K562 (cell line): ENCODE results near the gene OVOL1.

Source experiments
- ATF3 ChIP-seq, 2 experiments: fragments of 450-650 bp in 1 of 2; sonication (generic) in 1 of 2; formaldehyde crosslinking in 1 of 2; IDR thresholded peaks in 1 of 2; conservative IDR thresholded peaks in 1 of 2; 2 replicates each; pipeline versions ENCODE4 v1.6.1 to v1.8.1; 2016 to 2023; ENCODE audit warnings: mild to moderate bottlenecking in 2 of 2, moderate library complexity in 2 of 2, inconsistent platforms in 1 of 2, missing genetic modification reagents in 1 of 2
- MBD2 ChIP-seq: sonication (generic); IDR thresholded peaks from 2 replicates; pipeline ENCODE4 v1.6.1; 2016; ENCODE audit warnings: low read depth, borderline replicate concordance
- PRPF4 ChIP-seq: fragments of 200-400 bp; formaldehyde crosslinking; IDR thresholded peaks from one replicate; pipeline ENCODE4 v1.6.1; 2017; ENCODE audit warnings: low read length, low read depth, mild to moderate bottlenecking; ENCODE audit not compliant: insufficient read depth, poor library complexity, severe bottlenecking
- RBM39 ChIP-seq: fragments of 200-400 bp; formaldehyde crosslinking; optimal IDR thresholded peaks from 2 replicates; pipeline ENCODE3; 2018; ENCODE audit warnings: low read depth, low read length
- RFX1 ChIP-seq: fragments of 450-650 bp; IDR thresholded peaks from 2 replicates; pipeline ENCODE4 v1.6.1; 2016; ENCODE audit warnings: mild to moderate bottlenecking, moderate library complexity
- RNF2 ChIP-seq: sonication (generic); IDR thresholded peaks from 2 replicates; pipeline ENCODE4 v1.6.1; 2016
- TF ChIP-seq, protein P1 (sequence below), 2 experiments: IDR thresholded peaks in 1 of 2; conservative IDR thresholded peaks in 1 of 2; 2 replicates each; pipeline ENCODE4 v1.6.1; 2016; ENCODE audit warnings: low read depth in 2 of 2, mild to moderate bottlenecking in 1 of 2, missing compliant biosample characterization in 1 of 2, missing genetic modification characterization in 1 of 2, moderate library complexity in 1 of 2

DNA sequence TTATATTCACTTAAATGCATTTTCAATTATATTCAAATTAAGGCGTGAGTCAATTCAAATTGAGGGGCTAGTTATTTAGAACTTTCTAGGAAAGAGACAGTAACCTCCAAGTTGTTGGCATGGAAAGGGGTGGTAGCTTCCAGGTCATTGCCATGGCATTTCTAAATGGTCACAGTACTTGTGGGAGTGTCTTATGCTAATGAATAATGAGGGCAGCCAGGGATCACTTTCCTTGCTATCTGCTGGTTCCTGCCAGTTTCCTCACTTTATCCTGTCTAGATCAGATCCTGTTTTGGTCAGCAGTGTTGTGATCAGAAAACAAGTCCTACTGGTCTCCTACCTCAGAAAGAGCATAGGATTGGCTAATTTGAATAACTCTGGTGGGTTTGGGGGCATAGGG, 44.5 kb upstream of the OVOL1 start:
- no peak for TF ChIP-seq RNF2
- TF ChIP-seq RBM39: no peak
- TF ChIP-seq, protein P1, sequence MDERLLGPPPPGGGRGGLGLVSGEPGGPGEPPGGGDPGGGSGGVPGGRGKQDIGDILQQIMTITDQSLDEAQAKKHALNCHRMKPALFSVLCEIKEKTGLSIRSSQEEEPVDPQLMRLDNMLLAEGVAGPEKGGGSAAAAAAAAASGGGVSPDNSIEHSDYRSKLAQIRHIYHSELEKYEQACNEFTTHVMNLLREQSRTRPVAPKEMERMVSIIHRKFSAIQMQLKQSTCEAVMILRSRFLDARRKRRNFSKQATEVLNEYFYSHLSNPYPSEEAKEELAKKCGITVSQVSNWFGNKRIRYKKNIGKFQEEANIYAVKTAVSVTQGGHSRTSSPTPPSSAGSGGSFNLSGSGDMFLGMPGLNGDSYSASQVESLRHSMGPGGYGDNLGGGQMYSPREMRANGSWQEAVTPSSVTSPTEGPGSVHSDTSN (CRISPR knock-in tag; IDR thresholded peaks at IDR 0.05; ENCODE audit: low read depth): no peak
- TF ChIP-seq, protein P1 (tag; conservative IDR thresholded peaks at IDR 0.05; ENCODE audit: low read depth): no peak
- TF ChIP-seq RFX1: no peak
- no peak for TF ChIP-seq MBD2
- no peak for TF ChIP-seq PRPF4
- no peak for TF ChIP-seq ATF3 (IDR thresholded peaks at IDR 0.05)
- no peak for TF ChIP-seq ATF3 (CRISPR knock-in tag; conservative IDR thresholded peaks at IDR 0.05)
